Occipital lobe (tissue), 2 donors: ENCODE measurements around the gene ARHGEF19. TPM values are rescaled to one million over a fixed set of nuclear protein-coding genes. Genes with fewer than 3 reads are reported as not detected.
"Not testable (repeated sequence)": the region's sequence is repeated elsewhere in the genome, so short reads cannot be mapped to it uniquely, and the experiment has no call there.

Experiments used
- DNase-seq: peaks from one replicate; lab custom pipeline; 2025; lab: John Stamatoyannopoulos, UW
- total RNA-seq: library from RNA; depleted of rRNA; stranded (reverse); fragments of >200 nt; gene quantifications from one replicate; pipeline ENCODE4 v1.2.3, GENCODE V29; 2014

ARHGEF19 gene
- total RNA-seq, 1 donor from 2014 or later = 0.16 TPM

- not testable (repeated sequence) for DNase-seq
Measured at GRCh38 chr1:16222716-16223115, 10.3 kb upstream of the ARHGEF19 start.

GRCh38 chr1:16221499-16221898, 9.0 kb upstream of the ARHGEF19 start:
- DNase-seq = no peak

GRCh38 chr1:16219968-16220500, 7.6 kb upstream of the ARHGEF19 start:
- no peak for DNase-seq

- no peak for DNase-seq
Measured at GRCh38 chr1:16218674-16219071, 6.2 kb upstream of the ARHGEF19 start.

GRCh38 chr1:16218014-16218673, 5.7 kb upstream of the ARHGEF19 start:
- no peak for DNase-seq

- peak; percentile 88 for DNase-seq
Measured at GRCh38 chr1:16217061-16217785, 4.8 kb upstream of the ARHGEF19 start.

- DNase-seq = peak; percentile 19
Measured at GRCh38 chr1:16215882-16216753, 3.7 kb upstream of the ARHGEF19 start.

GRCh38 chr1:16215240-16215639, 2.8 kb upstream of the ARHGEF19 start:
- DNase-seq = not testable (repeated sequence)

GRCh38 chr1:16213544-16213943, 1.1 kb upstream of the ARHGEF19 start:
- DNase-seq = not testable (repeated sequence)

- no peak for DNase-seq
Measured at GRCh38 chr1:16213013-16213412, 561 bp upstream of the ARHGEF19 start.

GRCh38 chr1:16211824-16212223, 628 bp downstream of the ARHGEF19 start:
- DNase-seq = no peak

GRCh38 chr1:16210581-16210980, 1.9 kb downstream of the ARHGEF19 start:
- no peak for DNase-seq

GRCh38 chr1:16209847-16210407, 2.5 kb downstream of the ARHGEF19 start:
- no peak for DNase-seq

- no peak for DNase-seq
Measured at GRCh38 chr1:16209132-16209846, 3.2 kb downstream of the ARHGEF19 start.

GRCh38 chr1:16208270-16208987, 4.0 kb downstream of the ARHGEF19 start:
- DNase-seq = no peak

GRCh38 chr1:16207318-16208269, 4.9 kb downstream of the ARHGEF19 start:
- DNase-seq = no peak

GRCh38 chr1:16206547-16207317, 5.7 kb downstream of the ARHGEF19 start:
- DNase-seq = peak; percentile 88

GRCh38 chr1:16205891-16206546, 6.4 kb downstream of the ARHGEF19 start:
- no peak for DNase-seq
